Measurements from ENCODE around the gene RNF166. TPM values are rescaled to one million over a fixed set of nuclear protein-coding genes. Genes with fewer than 3 reads are reported as not detected.

Gene RNF166
- total and polyA plus RNA-seq, 2 of the 13 experiments (the other 11 are each of a cell fraction or from before 2014, with no cell fraction given), result 21.4 to 23.0 TPM

DNA sequence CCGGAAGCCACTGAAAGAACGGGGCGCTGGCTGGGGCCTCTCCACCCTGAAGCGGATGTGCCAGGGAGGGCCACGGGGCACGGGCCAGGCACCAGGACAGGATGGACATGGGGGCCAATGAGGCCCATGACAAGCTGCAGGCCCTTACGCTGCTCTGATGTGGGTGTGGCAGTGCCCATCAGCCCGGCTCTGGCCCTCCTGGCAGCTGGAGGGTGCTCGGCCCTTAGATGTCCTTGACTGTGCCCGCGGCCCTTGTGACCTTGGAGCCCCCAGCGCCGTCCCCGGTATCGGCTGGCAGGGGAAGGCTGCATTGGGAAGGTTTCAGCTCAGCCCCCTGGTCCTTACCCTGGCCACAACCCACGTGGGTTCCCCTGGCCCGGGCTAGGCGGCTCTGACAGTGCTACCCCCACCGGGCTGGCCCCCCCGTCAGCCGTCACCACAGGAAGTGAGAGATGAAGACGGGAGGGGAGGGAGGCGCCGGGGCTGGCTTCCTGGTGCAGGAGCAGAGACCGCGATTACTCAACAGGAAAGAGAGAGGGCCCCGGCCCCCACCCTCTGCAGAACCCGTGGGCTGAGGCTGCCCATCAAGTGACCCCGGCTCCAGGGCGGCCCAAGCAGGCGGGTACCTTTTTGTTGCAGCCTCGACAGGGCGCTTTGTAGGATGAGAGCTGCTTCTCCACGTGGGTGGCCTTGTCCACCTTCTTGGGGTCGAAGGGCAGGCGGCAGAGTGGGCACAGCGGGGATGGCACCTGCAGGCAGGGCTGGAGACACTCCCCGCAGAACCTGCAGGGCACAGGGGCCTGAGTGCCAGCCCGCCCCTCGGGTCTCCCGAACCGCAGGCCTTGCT, 5.3 kb downstream of the RNF166 start (continued):
- TF ChIP-seq REL (CRISPR knock-in tag; conservative IDR thresholded peaks at IDR 0.05), result no peak
- TF ChIP-seq ETV5 (CRISPR knock-in tag; IDR thresholded peaks at IDR 0.05; ENCODE audit: borderline replicate concordance), result peak; percentile 99
- TF ChIP-seq, protein P1, sequence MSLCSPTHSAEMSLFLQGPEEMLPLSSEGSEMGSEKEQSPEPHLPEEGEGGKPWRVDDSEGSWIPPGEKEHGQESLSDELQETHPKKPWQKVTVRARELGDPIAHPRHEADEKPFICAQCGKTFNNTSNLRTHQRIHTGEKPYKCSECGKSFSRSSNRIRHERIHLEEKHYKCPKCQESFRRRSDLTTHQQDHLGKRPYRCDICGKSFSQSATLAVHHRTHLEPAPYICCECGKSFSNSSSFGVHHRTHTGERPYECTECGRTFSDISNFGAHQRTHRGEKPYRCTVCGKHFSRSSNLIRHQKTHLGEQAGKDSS (CRISPR knock-in tag; IDR thresholded peaks at IDR 0.05; ENCODE audit: borderline replicate concordance, low read depth), result peak; percentile 87
- peak; percentile 54; the same call in 1 of the 2 replicates for TF ChIP-seq KAT7 (CRISPR knock-in tag; IDR thresholded peaks at IDR 0.05; ENCODE audit: borderline replicate concordance)
- TF ChIP-seq ZNF143 (CRISPR knock-in tag; IDR thresholded peaks at IDR 0.05), result no peak
- peak; percentile 71; the same call in 1 of the 2 replicates for TF ChIP-seq ZNF598 (CRISPR knock-in tag; IDR thresholded peaks at IDR 0.05; ENCODE audit: borderline replicate concordance)
- TF ChIP-seq KLF16 (CRISPR knock-in tag; IDR thresholded peaks at IDR 0.05), result peak in 1 of 2 experiments; percentile 89; a peak in 2 of 4 replicates
- TF ChIP-seq ELF1 (CRISPR knock-in tag; IDR thresholded peaks at IDR 0.05), result peak; percentile 95
- TF ChIP-seq BCL6 (CRISPR knock-in tag; IDR thresholded peaks at IDR 0.05), result no peak; the same call in 1 of the 2 replicates
- no peak for TF ChIP-seq ZNF546 (CRISPR knock-in tag; conservative IDR thresholded peaks at IDR 0.05)
- TF ChIP-seq AKAP8 (CRISPR knock-in tag; IDR thresholded peaks at IDR 0.05), result peak; percentile 92
- TF ChIP-seq, protein P2, sequence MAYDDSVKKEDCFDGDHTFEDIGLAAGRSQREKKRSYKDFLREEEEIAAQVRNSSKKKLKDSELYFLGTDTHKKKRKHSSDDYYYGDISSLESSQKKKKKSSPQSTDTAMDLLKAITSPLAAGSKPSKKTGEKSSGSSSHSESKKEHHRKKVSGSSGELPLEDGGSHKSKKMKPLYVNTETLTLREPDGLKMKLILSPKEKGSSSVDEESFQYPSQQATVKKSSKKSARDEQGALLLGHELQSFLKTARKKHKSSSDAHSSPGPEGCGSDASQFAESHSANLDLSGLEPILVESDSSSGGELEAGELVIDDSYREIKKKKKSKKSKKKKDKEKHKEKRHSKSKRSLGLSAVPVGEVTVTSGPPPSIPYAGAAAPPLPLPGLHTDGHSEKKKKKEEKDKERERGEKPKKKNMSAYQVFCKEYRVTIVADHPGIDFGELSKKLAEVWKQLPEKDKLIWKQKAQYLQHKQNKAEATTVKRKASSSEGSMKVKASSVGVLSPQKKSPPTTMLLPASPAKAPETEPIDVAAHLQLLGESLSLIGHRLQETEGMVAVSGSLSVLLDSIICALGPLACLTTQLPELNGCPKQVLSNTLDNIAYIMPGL (CRISPR knock-in tag; IDR thresholded peaks at IDR 0.05; ENCODE audit: borderline replicate concordance in 1 of 2, low read depth in 1 of 2), result peak in 1 of 2 experiments; percentile 43; a peak in 1 of 4 replicates
- TF ChIP-seq ZFP82 (CRISPR knock-in tag; IDR thresholded peaks at IDR 0.05; ENCODE audit: borderline replicate concordance), result peak; percentile 94; the same call in 1 of the 2 replicates
- TF ChIP-seq ZNF251 (CRISPR knock-in tag; IDR thresholded peaks at IDR 0.05), result no peak
- 0 out of 2 replicates have a peak, but pooled peaks have one; percentile 55 for TF ChIP-seq REPIN1 (CRISPR knock-in tag; IDR thresholded peaks at IDR 0.05; ENCODE audit: borderline replicate concordance, low read depth)
- TF ChIP-seq SNAI1 (CRISPR knock-in tag; IDR thresholded peaks at IDR 0.05; ENCODE audit: borderline replicate concordance), result no peak
- TF ChIP-seq KMT2B (CRISPR knock-in tag; IDR thresholded peaks at IDR 0.05), result no peak; the same call in none of the 2 replicates
- TF ChIP-seq, protein P3, sequence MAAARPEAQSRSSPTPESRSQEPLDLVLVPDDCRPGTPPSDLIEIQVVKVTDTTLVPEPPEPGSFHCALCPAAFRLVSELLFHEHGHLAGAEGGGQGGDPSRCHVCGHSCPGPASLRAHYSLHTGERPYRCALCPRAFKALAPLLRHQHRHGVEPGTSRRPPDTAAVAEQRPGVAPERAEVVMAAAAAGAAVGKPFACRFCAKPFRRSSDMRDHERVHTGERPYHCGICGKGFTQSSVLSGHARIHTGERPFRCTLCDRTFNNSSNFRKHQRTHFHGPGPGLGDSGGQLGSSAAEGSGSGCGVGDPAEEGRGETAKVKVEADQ (CRISPR knock-in tag; IDR thresholded peaks at IDR 0.05; ENCODE audit: borderline replicate concordance), result 0 out of 2 replicates have a peak, but pooled peaks have one; percentile 21
- 0 out of 2 replicates have a peak, but pooled peaks have one; percentile 7 for TF ChIP-seq STAG1 (CRISPR knock-in tag; IDR thresholded peaks at IDR 0.05)
- TF ChIP-seq ZNF10 (CRISPR knock-in tag; IDR thresholded peaks at IDR 0.05; ENCODE audit: borderline replicate concordance, low read depth), result no peak
- TF ChIP-seq ARNTL (CRISPR knock-in tag; IDR thresholded peaks at IDR 0.05), result peak; percentile 83
- TF ChIP-seq, protein P4, sequence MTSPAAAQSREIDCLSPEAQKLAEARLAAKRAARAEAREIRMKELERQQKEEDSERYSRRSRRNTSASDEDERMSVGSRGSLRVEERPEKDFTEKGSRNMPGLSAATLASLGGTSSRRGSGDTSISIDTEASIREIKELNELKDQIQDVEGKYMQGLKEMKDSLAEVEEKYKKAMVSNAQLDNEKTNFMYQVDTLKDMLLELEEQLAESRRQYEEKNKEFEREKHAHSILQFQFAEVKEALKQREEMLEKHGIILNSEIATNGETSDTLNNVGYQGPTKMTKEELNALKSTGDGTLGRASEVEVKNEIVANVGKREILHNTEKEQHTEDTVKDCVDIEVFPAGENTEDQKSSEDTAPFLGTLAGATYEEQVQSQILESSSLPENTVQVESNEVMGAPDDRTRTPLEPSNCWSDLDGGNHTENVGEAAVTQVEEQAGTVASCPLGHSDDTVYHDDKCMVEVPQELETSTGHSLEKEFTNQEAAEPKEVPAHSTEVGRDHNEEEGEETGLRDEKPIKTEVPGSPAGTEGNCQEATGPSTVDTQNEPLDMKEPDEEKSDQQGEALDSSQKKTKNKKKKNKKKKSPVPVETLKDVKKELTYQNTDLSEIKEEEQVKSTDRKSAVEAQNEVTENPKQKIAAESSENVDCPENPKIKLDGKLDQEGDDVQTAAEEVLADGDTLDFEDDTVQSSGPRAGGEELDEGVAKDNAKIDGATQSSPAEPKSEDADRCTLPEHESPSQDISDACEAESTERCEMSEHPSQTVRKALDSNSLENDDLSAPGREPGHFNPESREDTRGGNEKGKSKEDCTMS (CRISPR knock-in tag; conservative IDR thresholded peaks at IDR 0.05), result no peak
- TF ChIP-seq ZNF747 (CRISPR knock-in tag; IDR thresholded peaks at IDR 0.05; ENCODE audit: borderline replicate concordance), result peak; percentile 70; the same call in 1 of the 2 replicates
